Loucy (cell line): Measurements from ENCODE around the gene DHRS11.

Experiments used
- H2AFZ ChIP-seq: fragments of 200-600 bp; sonication (generic); 2 replicates; pipeline ENCODE4 v1.6.0; 2016; ENCODE audit warnings: antibody characterized with exemption, mild to moderate bottlenecking, low read length, moderate library complexity
- H3F3A ChIP-seq: fragments of 200-600 bp; 2 replicates; pipeline ENCODE4 v1.6.0; 2016; ENCODE audit warnings: antibody characterized with exemption, low read depth, mild to moderate bottlenecking
- H3K27me3 ChIP-seq: fragments of 200-600 bp; sonication (generic); 2 replicates; pipeline ENCODE4 v1.6.1; 2014; ENCODE audit warnings: low read length, mild to moderate bottlenecking; ENCODE audit not compliant: insufficient read depth, poor library complexity, severe bottlenecking
- H3K36me3 ChIP-seq: fragments of 200-600 bp; sonication (generic); 2 replicates; pipeline ENCODE4 v1.6.1; 2016; ENCODE audit warnings: low read length; ENCODE audit not compliant: insufficient read depth
- H3K4me1 ChIP-seq: fragments of 200-600 bp; sonication (generic); 2 replicates; pipeline ENCODE4 v1.5.1; 2014; ENCODE audit warnings: low read length, mild to moderate bottlenecking; ENCODE audit not compliant: insufficient read depth, poor library complexity, severe bottlenecking
- H3K4me2 ChIP-seq: fragments of 200-600 bp; sonication (generic); 2 replicates; pipeline ENCODE4 v1.6.0; 2014; ENCODE audit warnings: antibody characterized with exemption, low read length, low read depth, mild to moderate bottlenecking; ENCODE audit not compliant: poor library complexity, severe bottlenecking
- H3K4me3 ChIP-seq: fragments of 200-600 bp; sonication (generic); 2 replicates; pipeline ENCODE4 v1.5.1; 2014; ENCODE audit warnings: low read length, mild to moderate bottlenecking, mixed read lengths; ENCODE audit not compliant: poor library complexity, severe bottlenecking
- H3K79me2 ChIP-seq: fragments of 200-600 bp; sonication (generic); 2 replicates; pipeline ENCODE4 v1.6.1; 2014; ENCODE audit warnings: low read length; ENCODE audit not compliant: insufficient read depth
- H3K9ac ChIP-seq: fragments of 200-600 bp; sonication (generic); 2 replicates; pipeline ENCODE4 v1.6.0; 2014; ENCODE audit warnings: mild to moderate bottlenecking, low read depth, low read length, moderate library complexity; ENCODE audit not compliant: poor library complexity, severe bottlenecking
- H3K9me2 ChIP-seq: fragments of 200-600 bp; sonication (generic); replicated peaks from 2 replicates; pipeline ENCODE4 v1.6.1; 2016; ENCODE audit warnings: low read depth, low read length, mixed read lengths
- H3K9me3 ChIP-seq: fragments of 200-600 bp; sonication (generic); 2 replicates; pipeline ENCODE4 v1.6.1; 2014; ENCODE audit warnings: mild to moderate bottlenecking, antibody characterized with exemption, low read length, low read depth; ENCODE audit not compliant: insufficient read depth
- H4K20me1 ChIP-seq: fragments of 200-600 bp; sonication (generic); 2 replicates; pipeline ENCODE4 v1.6.0; 2014; ENCODE audit warnings: antibody characterized with exemption, low read length, mild to moderate bottlenecking; ENCODE audit not compliant: insufficient read depth, poor library complexity, severe bottlenecking
- CTCF ChIP-seq: fragments of 200-600 bp; sonication (generic); conservative IDR thresholded peaks from 2 replicates; pipeline ENCODE4 v1.5.1; 2014; ENCODE audit warnings: mild to moderate bottlenecking, antibody characterized with exemption, low read length
- EZH2phosphoT487 ChIP-seq: fragments of 200-600 bp; IDR thresholded peaks from 2 replicates; pipeline ENCODE4 v1.6.1; 2018; ENCODE audit warnings: antibody characterized with exemption, mild to moderate bottlenecking, moderate library complexity, borderline replicate concordance

DHRS11 gene

GRCh38 chr17:36629252-36629847 is 37.7 kb downstream of the DHRS11 start:
- peak; percentile 99 for TF ChIP-seq CTCF
- TF ChIP-seq EZH2phosphoT487: no peak
- Histone ChIP-seq H3F3A (no peaks in the 10 kb centered on the region), H3K9ac (no peak overlapping the region), H3K9me3 (no peaks in the 10 kb centered on the region), H3K27me3 (no peaks in the 10 kb centered on the region), H3K9me2 (no peaks in the 10 kb centered on the region), H4K20me1 (no peaks in the 10 kb centered on the region), H2AFZ (no peak overlapping the region), H3K4me1 (no peaks in the 10 kb centered on the region), H3K36me3 (no peaks in the 10 kb centered on the region), H3K79me2 (no peaks in the 10 kb centered on the region), H3K4me3 (no peak overlapping the region), H3K4me2 (no peak overlapping the region)

GRCh38 chr17:36629970-36630502 is 38.4 kb downstream of the DHRS11 start:
- TF ChIP-seq CTCF (no peak), EZH2phosphoT487 (no peak)
- H3K4me1 ChIP-seq: no peaks in the 10 kb centered on the region
- no peak overlapping the region for H2AFZ ChIP-seq
- no peaks in the 10 kb centered on the region for H3K9me2 ChIP-seq
- H3K9me3 ChIP-seq: no peaks in the 10 kb centered on the region
- H3K36me3 ChIP-seq: no peaks in the 10 kb centered on the region
- H3K79me2 ChIP-seq: no peaks in the 10 kb centered on the region
- H4K20me1 ChIP-seq: no peaks in the 10 kb centered on the region
- H3K27me3 ChIP-seq: no peaks in the 10 kb centered on the region
- H3F3A ChIP-seq: no peaks in the 10 kb centered on the region
- H3K9ac ChIP-seq: no peak overlapping the region
- no peak overlapping the region for H3K4me3 ChIP-seq
- no peak overlapping the region for H3K4me2 ChIP-seq

GRCh38 chr17:36631022-36631421 is 39.3 kb downstream of the DHRS11 start:
- H3K9me3 ChIP-seq: no peaks in the 10 kb centered on the region
- H2AFZ ChIP-seq: no peak overlapping the region
- TF ChIP-seq EZH2phosphoT487 (no peak), CTCF (no peak)
- H4K20me1 ChIP-seq: no peaks in the 10 kb centered on the region
- no peaks in the 10 kb centered on the region for H3F3A ChIP-seq
- H3K4me3 ChIP-seq: no peak overlapping the region
- H3K4me2 ChIP-seq: no peak overlapping the region
- H3K36me3 ChIP-seq: no peaks in the 10 kb centered on the region
- H3K4me1 ChIP-seq: no peaks in the 10 kb centered on the region
- no peaks in the 10 kb centered on the region for H3K27me3 ChIP-seq
- H3K9ac ChIP-seq: no peak overlapping the region
- H3K9me2 ChIP-seq: no peaks in the 10 kb centered on the region
- no peaks in the 10 kb centered on the region for H3K79me2 ChIP-seq
